Testis (tissue), 2 donors: Measurements from ENCODE around the gene ROMO1.

ENCODE experiments used
- CTCF ChIP-seq, 3 experiments: fragments of 450-650 bp in 2 of 3; fragments of 200-600 bp in 1 of 3; sonication (generic) in 1 of 3; IDR thresholded peaks; one replicate each; pipeline ENCODE4 v1.5.1; 2016 to 2019; ENCODE audit warnings: antibody characterized with exemption in 3 of 3, mild to moderate bottlenecking in 2 of 3, moderate library complexity in 1 of 3
- POLR2A ChIP-seq: fragments of 450-650 bp; IDR thresholded peaks from one replicate; pipeline ENCODE4 v1.6.1; 2017; ENCODE audit warnings: antibody characterized with exemption, mild to moderate bottlenecking, moderate library complexity

- TF ChIP-seq CTCF (IDR thresholded peaks at IDR 0.05), result no peak
- no peak for TF ChIP-seq POLR2A
Observed at GRCh38 chr20:35737865-35738333, 38.7 kb downstream of the ROMO1 start.
